PC-3 (cell line): Measurements from ENCODE around the gene LRFN5. TPM values are rescaled to one million over a fixed set of nuclear protein-coding genes. Genes with fewer than 3 reads are reported as not detected.
"Not testable (repeated sequence)": the region's sequence is repeated elsewhere in the genome, so short reads cannot be mapped to it uniquely, and the experiment has no call there.

Source experiments
- ATAC-seq: fragments of 200-7000 bp; cut with Tn5 transposase; 2 replicates; pipeline ENCODE4 v1.9.1; 2020; ENCODE audit warnings: mild to moderate bottlenecking, moderate library complexity
- Bru-seq: library from RNA; stranded (reverse); fragments of 400-500 nt; gene quantifications from one replicate; lab custom pipeline; 2021; lab: Mats Ljungman, UMichigan
- BruChase-seq, 2 experiments: library from RNA; stranded (reverse); fragments of 400-500 nt; gene quantifications; one replicate each; lab custom pipeline; 2021; lab: Mats Ljungman, UMichigan
- BruUV-seq: library from RNA; stranded (reverse); fragments of 400-500 nt; replicated peaks from 2 replicates; lab custom pipeline; 2021; lab: Mats Ljungman, UMichigan
- CTCF ChIA-PET: fragments of 300-600 bp; sonication (Branson Sonifier 250); formaldehyde crosslinking; loops from one replicate; lab custom pipeline; 2022; ENCODE audit warnings: antibody characterized with exemption; lab: Charles Lee
- POLR2A ChIA-PET: fragments of 300-600 bp; sonication (Branson Sonifier 250); formaldehyde crosslinking; loops from one replicate; lab custom pipeline; 2022; ENCODE audit warnings: antibody characterized with exemption; ENCODE audit not compliant: unreplicated experiment; lab: Charles Lee
- DNase-seq: peaks from one replicate; pipeline ENCODE4 v3.0.0-alpha.2; 2015
- H2AFZ ChIP-seq: fragments of 300-600 bp; sonication (generic); 2 replicates; pipeline ENCODE4 v1.6.0; 2016; ENCODE audit warnings: antibody characterized with exemption, low read length
- H3F3A ChIP-seq: fragments of 300-600 bp; sonication (generic); one replicate; pipeline ENCODE4 v1.6.0; 2017; ENCODE audit warnings: antibody characterized with exemption, low read length, control low read depth, mild to moderate bottlenecking; ENCODE audit not compliant: unreplicated experiment
- H3K27ac ChIP-seq: fragments of 300-600 bp; sonication (generic); 2 replicates; pipeline ENCODE4 v1.5.1; 2016; ENCODE audit warnings: mild to moderate bottlenecking, low read length
- H3K27me3 ChIP-seq: fragments of 300-600 bp; sonication (generic); 2 replicates; pipeline ENCODE4 v1.6.1; 2016; ENCODE audit warnings: low read length, mixed read lengths
- H3K36me3 ChIP-seq: fragments of 300-600 bp; sonication (generic); 2 replicates; pipeline ENCODE4 v1.6.1; 2016; ENCODE audit warnings: low read depth, mixed run types, low read length, mixed read lengths
- H3K4me1 ChIP-seq: fragments of 300-600 bp; sonication (generic); 2 replicates; pipeline ENCODE4 v1.5.1; 2016; ENCODE audit warnings: low read length; ENCODE audit not compliant: insufficient read depth
- H3K4me2 ChIP-seq: fragments of 300-600 bp; sonication (generic); 2 replicates; pipeline ENCODE4 v1.6.0; 2016; ENCODE audit warnings: low read length
- H3K4me3 ChIP-seq: fragments of 300-600 bp; sonication (generic); 2 replicates; pipeline ENCODE4 v1.5.1; 2016; ENCODE audit warnings: mild to moderate bottlenecking, low read length, mixed read lengths
- H3K79me2 ChIP-seq: fragments of 300-600 bp; sonication (generic); 2 replicates; pipeline ENCODE4 v1.6.1; 2017; ENCODE audit warnings: low read length, mixed read lengths
- H3K9ac ChIP-seq: fragments of 300-600 bp; sonication (generic); 2 replicates; pipeline ENCODE4 v1.6.0; 2016; ENCODE audit warnings: mild to moderate bottlenecking, low read length
- H3K9me2 ChIP-seq: fragments of 300-600 bp; sonication (generic); replicated peaks from 2 replicates; pipeline ENCODE4 v1.6.1; 2016; ENCODE audit warnings: mixed run types, low read length, mixed read lengths
- H3K9me3 ChIP-seq: fragments of 300-600 bp; sonication (generic); 2 replicates; pipeline ENCODE4 v1.6.1; 2016; ENCODE audit warnings: low read length, mixed read lengths
- H4K20me1 ChIP-seq: fragments of 300-600 bp; sonication (generic); 2 replicates; pipeline ENCODE4 v1.6.1; 2016; ENCODE audit warnings: low read length, mixed read lengths
- EZH2 ChIP-seq: fragments of 300-600 bp; sonication (generic); IDR thresholded peaks from one replicate; pipeline ENCODE4 v1.6.1; 2017; ENCODE audit warnings: antibody characterized with exemption, mild to moderate bottlenecking, low read length; ENCODE audit not compliant: unreplicated experiment
- EZH2phosphoT487 ChIP-seq: fragments of 300-600 bp; sonication (generic); IDR thresholded peaks from 2 replicates; pipeline ENCODE4 v1.6.1; 2018; ENCODE audit warnings: mild to moderate bottlenecking, antibody characterized with exemption, low read length, borderline replicate concordance
- intact Hi-C: fragments of 100-400 bp; cut with micrococcal nuclease; formaldehyde crosslinking; loops from 2 replicates; pipeline ENCODE4 v1.9.0; 2023
- long read RNA-seq: library from polyadenylated mRNA; unstranded; transcript quantifications from one replicate; pipeline ENCODE4 v2.0.0, GENCODE V29; 2021; ENCODE audit not compliant: unreplicated experiment
- total RNA-seq: library from RNA; depleted of rRNA; stranded (reverse); fragments of >200 nt; gene quantifications from 2 replicates; pipeline ENCODE4 v1.2.3, GENCODE V29; 2014; rRNA removed
- TF ChIP-seq, protein P1 (sequence below): fragments of 300-600 bp; sonication (generic); conservative IDR thresholded peaks from 2 replicates; pipeline ENCODE4 v1.5.1; 2017; ENCODE audit warnings: antibody characterized with exemption, low read depth, mild to moderate bottlenecking, low read length

LRFN5 gene
- total RNA-seq = not detected in 2 replicates
- percentile 19 among the genes with signal in this experiment for Bru-seq, nascent RNA
- BruChase-seq, experiment 1, labeled RNA remaining after a 6-hour chase = percentile 18 among the genes with signal in this experiment
- BruChase-seq, experiment 2, labeled RNA remaining after a 2-hour chase = percentile 35 among the genes with signal in this experiment
- long read RNA-seq, partial matches to known transcripts = 0 of 3 reads
- long read RNA-seq, other reads (novel, unspliced or antisense) = 2 of 3 reads

GRCh38 chr14:41606532-41607303, at the start of gene LRFN5:
Gene LRFN5, plus strand, starts transcription at chr14:41606876.
- TF ChIP-seq EZH2 (peak; percentile 82), EZH2phosphoT487 (no peak)
- Histone ChIP-seq H3K4me1 (no peaks in the 10 kb centered on the region), H4K20me1 (no peaks in the 10 kb centered on the region), H3K27me3 (peaks cover 82% of the 10 kb centered on the region), H2AFZ (peak within 1 kb of the TSS; percentile 57; the same call in 1 of the 2 replicates), H3K27ac (no peak within 1 kb of the TSS), H3K9me2 (no peaks in the 10 kb centered on the region), H3K4me2 (peak within 1 kb of the TSS; percentile 74), H3K9ac (no peak within 1 kb of the TSS), H3K79me2 (no peaks in the 10 kb centered on the region), H3F3A (no peaks in the 10 kb centered on the region), H3K36me3 (no peaks in the 10 kb centered on the region), H3K4me3 (peak within 1 kb of the TSS; percentile 59), H3K9me3 (no peaks in the 10 kb centered on the region)
- ChIA-PET CTCF (interaction anchor here (0.5 kb wide), 1 partner anchor 514 kb away, joined by 5 read pairs; no protein-coding TSS in a partner anchor), POLR2A (no interaction called here)
- peak; percentile 12 for DNase-seq
- peak; percentile 22; the same call in 1 of the 2 replicates for ATAC-seq
- intact Hi-C loops = loop anchor here (5.0 kb wide), 1 partner anchor 661 kb away; no protein-coding TSS in a partner anchor
- no TSS peak for BruUV-seq

DNA sequence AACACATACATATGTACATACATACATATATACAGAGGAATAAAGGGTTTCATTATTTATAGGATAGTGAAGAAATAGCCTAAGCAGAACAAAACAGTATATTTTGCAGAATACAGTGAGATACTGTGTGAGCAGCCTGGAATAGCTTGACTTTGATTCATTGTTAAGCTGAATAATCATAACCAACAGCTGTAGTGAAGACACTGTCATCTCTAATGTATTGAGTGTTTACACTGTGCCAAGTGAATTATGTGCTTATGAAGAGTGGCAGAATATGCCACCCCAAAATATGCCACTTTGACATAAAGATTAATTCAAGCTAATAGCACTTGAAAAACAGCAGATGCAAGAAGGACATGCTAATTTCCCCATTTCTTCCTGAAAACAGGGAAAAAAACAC, 48.2 kb upstream of the LRFN5 start:
- no TSS peak for BruUV-seq
- Histone ChIP-seq H3F3A (no peaks in the 10 kb centered on the region), H3K27ac (no peak overlapping the region), H3K9me2 (no peaks in the 10 kb centered on the region), H3K4me1 (no peaks in the 10 kb centered on the region), H3K36me3 (no peaks in the 10 kb centered on the region), H2AFZ (no peak overlapping the region), H3K79me2 (no peaks in the 10 kb centered on the region), H4K20me1 (no peaks in the 10 kb centered on the region), H3K27me3 (no peaks in the 10 kb centered on the region), H3K4me3 (no peak overlapping the region), H3K9ac (no peak overlapping the region), H3K9me3 (no peaks in the 10 kb centered on the region), H3K4me2 (no peak overlapping the region)
- ATAC-seq (no peak), DNase-seq (no peak)
- intact Hi-C loops = no loop called here
- CTCF ChIA-PET = no interaction called here
- TF ChIP-seq, protein P1, sequence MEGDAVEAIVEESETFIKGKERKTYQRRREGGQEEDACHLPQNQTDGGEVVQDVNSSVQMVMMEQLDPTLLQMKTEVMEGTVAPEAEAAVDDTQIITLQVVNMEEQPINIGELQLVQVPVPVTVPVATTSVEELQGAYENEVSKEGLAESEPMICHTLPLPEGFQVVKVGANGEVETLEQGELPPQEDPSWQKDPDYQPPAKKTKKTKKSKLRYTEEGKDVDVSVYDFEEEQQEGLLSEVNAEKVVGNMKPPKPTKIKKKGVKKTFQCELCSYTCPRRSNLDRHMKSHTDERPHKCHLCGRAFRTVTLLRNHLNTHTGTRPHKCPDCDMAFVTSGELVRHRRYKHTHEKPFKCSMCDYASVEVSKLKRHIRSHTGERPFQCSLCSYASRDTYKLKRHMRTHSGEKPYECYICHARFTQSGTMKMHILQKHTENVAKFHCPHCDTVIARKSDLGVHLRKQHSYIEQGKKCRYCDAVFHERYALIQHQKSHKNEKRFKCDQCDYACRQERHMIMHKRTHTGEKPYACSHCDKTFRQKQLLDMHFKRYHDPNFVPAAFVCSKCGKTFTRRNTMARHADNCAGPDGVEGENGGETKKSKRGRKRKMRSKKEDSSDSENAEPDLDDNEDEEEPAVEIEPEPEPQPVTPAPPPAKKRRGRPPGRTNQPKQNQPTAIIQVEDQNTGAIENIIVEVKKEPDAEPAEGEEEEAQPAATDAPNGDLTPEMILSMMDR = no peak
- TF ChIP-seq EZH2phosphoT487 (no peak), EZH2 (no peak)
- POLR2A ChIA-PET = no interaction called here

DNA sequence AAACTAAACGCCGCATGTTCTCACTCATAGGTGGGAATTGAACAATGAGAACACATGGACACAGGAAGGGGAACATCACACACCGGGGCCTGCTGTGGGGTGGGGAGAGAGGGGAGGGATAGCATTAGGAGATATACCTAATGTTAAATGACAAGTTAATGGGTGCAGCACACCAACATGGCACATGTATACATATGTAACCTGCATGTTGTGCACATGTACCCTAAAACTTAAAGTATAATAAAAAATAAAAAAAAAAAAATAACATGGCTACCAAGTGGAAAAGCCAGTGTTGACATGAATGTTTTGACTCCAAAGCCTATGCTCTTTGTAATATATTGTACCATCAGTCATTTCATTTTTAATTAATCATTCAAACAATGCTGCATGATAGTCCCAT, 39.8 kb upstream of the LRFN5 start:
- CTCF ChIA-PET, H3K27ac ChIP-seq, POLR2A ChIA-PET, H3F3A ChIP-seq, H3K27me3 ChIP-seq, H3K36me3 ChIP-seq, H2AFZ ChIP-seq, H3K4me1 ChIP-seq, H3K9me2 ChIP-seq, H3K9me3 ChIP-seq, H3K4me2 ChIP-seq, H3K9ac ChIP-seq, H4K20me1 ChIP-seq, BruUV-seq, H3K79me2 ChIP-seq, DNase-seq, ATAC-seq, H3K4me3 ChIP-seq, intact Hi-C loops: not testable (repeated sequence)
